HUES6 (cell line): Measurements from ENCODE around the gene PVR.
"Not testable (repeated sequence)": the region's sequence is repeated elsewhere in the genome, so short reads cannot be mapped to it uniquely, and the experiment has no call there.

ENCODE experiments used
- H3K27ac ChIP-seq: 2 replicates; pipeline ENCODE4 v1.7.0; 2013; ENCODE audit warnings: low read depth, mild to moderate bottlenecking, low read length, inconsistent platforms
- H3K27me3 ChIP-seq: 2 replicates; pipeline ENCODE4 v1.6.1; 2013; ENCODE audit warnings: low read length; ENCODE audit not compliant: control insufficient read depth, insufficient read depth
- H3K36me3 ChIP-seq: 2 replicates; pipeline ENCODE4 v1.6.1; 2013; ENCODE audit warnings: low read length; ENCODE audit not compliant: control insufficient read depth, insufficient read depth
- H3K4me1 ChIP-seq: 2 replicates; pipeline ENCODE4 v1.6.1; 2013; ENCODE audit warnings: low read length; ENCODE audit not compliant: control insufficient read depth, insufficient read depth
- H3K4me3 ChIP-seq: 2 replicates; pipeline ENCODE4 v1.5.1; 2013; ENCODE audit warnings: low read depth, low read length
- H3K9ac ChIP-seq: one replicate; pipeline ENCODE4 v1.6.1; 2013; ENCODE audit warnings: mild to moderate bottlenecking, low read length
- H3K9me3 ChIP-seq: 2 replicates; pipeline ENCODE4 v1.6.1; 2013; ENCODE audit warnings: low read depth, low read length; ENCODE audit not compliant: control insufficient read depth, insufficient read depth

The PVR gene

GRCh38 chr19:44675521-44675920 lies 31.8 kb downstream of the PVR start:
- no peaks in the 10 kb centered on the region for H3K9me3 ChIP-seq
- no peaks in the 10 kb centered on the region for H3K27me3 ChIP-seq
- no peak overlapping the region for H3K9ac ChIP-seq
- no peak overlapping the region for H3K27ac ChIP-seq
- no peaks in the 10 kb centered on the region for H3K36me3 ChIP-seq
- peaks cover 4% of the 10 kb centered on the region; the same call in 1 of the 2 replicates for H3K4me1 ChIP-seq
- no peak overlapping the region for H3K4me3 ChIP-seq

- Histone ChIP-seq H3K27ac (no peak overlapping the region; the same call in 1 of the 2 replicates), H3K27me3 (no peaks in the 10 kb centered on the region), H3K36me3 (no peaks in the 10 kb centered on the region), H3K9me3 (no peaks in the 10 kb centered on the region), H3K4me3 (no peak overlapping the region), H3K9ac (no peak overlapping the region), H3K4me1 (peaks cover 4% of the 10 kb centered on the region; the same call in 1 of the 2 replicates)
These were observed 33.5 kb downstream of the PVR start for GRCh38 chr19:44677019-44677811.

DNA sequence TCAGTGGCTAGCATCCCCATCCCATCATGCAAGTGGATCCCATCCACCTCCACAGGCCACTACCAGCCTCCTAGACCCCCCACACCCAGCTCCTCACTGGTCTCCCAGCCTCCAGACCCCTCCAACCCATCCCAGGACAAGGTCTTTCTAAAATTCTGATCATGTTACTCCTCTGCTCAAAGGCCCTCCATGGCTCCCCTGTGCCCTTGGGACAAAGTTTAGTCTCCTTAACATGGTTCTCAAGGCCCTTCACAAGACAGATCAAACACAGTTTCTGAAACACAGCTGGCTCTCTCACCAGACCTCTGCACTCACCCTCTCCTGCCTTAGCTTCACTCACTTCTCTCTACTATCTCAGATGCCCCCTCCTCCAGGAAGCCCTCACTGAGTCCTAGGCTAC lies 36.8 kb downstream of the PVR start:
- peaks cover 9% of the 10 kb centered on the region; the same call in 1 of the 2 replicates for H3K4me1 ChIP-seq
- H3K4me3 ChIP-seq = no peak overlapping the region
- H3K27ac ChIP-seq = no peak overlapping the region
- no peaks in the 10 kb centered on the region for H3K27me3 ChIP-seq
- H3K9ac ChIP-seq = no peak overlapping the region
- H3K36me3 ChIP-seq = no peaks in the 10 kb centered on the region
- no peaks in the 10 kb centered on the region for H3K9me3 ChIP-seq

DNA sequence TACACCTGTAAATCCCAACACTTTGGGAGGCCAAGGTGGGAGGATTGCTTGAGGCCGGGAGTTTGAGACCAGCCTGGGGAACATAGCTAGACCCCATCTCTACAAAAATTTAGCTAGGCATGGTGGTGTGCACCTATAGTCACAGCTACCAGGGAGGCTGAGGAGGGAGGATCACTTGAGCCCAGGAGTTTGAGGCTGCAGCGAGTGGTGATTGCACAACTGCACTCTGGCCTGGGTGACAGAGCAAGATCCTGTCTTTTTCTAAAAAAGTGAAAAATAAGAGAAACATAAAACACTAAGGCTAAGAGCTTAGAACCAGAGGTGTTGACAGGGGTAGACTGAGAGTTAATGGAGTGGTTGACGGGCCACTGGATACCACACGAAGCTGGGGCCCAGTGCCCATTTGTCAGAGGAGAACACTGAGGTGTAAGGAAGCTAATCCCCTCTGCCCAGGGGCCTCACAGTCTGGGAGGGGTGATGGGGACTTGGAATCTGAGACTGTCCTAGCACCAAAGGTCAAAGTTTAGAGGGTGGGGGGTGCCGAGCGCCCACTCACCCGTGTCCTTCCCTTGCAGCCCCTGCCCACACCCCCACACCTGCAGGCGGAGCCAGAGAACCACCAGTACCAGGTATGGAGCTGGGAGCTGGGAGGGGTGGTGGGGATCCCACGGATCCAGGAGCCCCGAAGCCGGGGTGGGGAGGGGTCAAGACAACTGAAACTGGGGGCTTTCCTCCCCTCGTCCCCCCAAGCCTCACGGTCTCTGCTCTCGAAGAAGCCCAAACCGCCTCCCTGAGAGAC lies 38.5 kb downstream of the PVR start:
- Histone ChIP-seq H3K9ac (no peak overlapping the region), H3K9me3 (no peaks in the 10 kb centered on the region), H3K27me3 (no peaks in the 10 kb centered on the region), H3K4me3 (no peak overlapping the region), H3K36me3 (no peaks in the 10 kb centered on the region), H3K4me1 (peaks cover 14% of the 10 kb centered on the region; the same call in 1 of the 2 replicates), H3K27ac (no peak overlapping the region)

- Histone ChIP-seq H3K36me3 (no peaks in the 10 kb centered on the region), H3K27ac (no peak overlapping the region), H3K27me3 (no peaks in the 10 kb centered on the region), H3K9ac (no peak overlapping the region), H3K4me1 (peaks cover 11% of the 10 kb centered on the region; the same call in 1 of the 2 replicates), H3K4me3 (no peak overlapping the region), H3K9me3 (no peaks in the 10 kb centered on the region)
These were observed 39.1 kb downstream of the PVR start for GRCh38 chr19:44682807-44683206.

- Histone ChIP-seq H3K9ac (no peak overlapping the region), H3K9me3 (no peaks in the 10 kb centered on the region), H3K27ac (no peak overlapping the region), H3K36me3 (no peaks in the 10 kb centered on the region), H3K4me3 (no peak overlapping the region), H3K4me1 (peaks cover 11% of the 10 kb centered on the region; the same call in 1 of the 2 replicates), H3K27me3 (no peaks in the 10 kb centered on the region)
These were observed 39.9 kb downstream of the PVR start for GRCh38 chr19:44683434-44684210.

GRCh38 chr19:44684396-44684795 lies 40.7 kb downstream of the PVR start:
- H3K27me3 ChIP-seq, H3K9ac ChIP-seq, H3K9me3 ChIP-seq, H3K4me3 ChIP-seq, H3K36me3 ChIP-seq: not testable (repeated sequence)
- peaks cover 12% of the 10 kb centered on the region for H3K4me1 ChIP-seq
- peak overlapping the region; percentile 4; the same call in 1 of the 2 replicates for H3K27ac ChIP-seq

DNA sequence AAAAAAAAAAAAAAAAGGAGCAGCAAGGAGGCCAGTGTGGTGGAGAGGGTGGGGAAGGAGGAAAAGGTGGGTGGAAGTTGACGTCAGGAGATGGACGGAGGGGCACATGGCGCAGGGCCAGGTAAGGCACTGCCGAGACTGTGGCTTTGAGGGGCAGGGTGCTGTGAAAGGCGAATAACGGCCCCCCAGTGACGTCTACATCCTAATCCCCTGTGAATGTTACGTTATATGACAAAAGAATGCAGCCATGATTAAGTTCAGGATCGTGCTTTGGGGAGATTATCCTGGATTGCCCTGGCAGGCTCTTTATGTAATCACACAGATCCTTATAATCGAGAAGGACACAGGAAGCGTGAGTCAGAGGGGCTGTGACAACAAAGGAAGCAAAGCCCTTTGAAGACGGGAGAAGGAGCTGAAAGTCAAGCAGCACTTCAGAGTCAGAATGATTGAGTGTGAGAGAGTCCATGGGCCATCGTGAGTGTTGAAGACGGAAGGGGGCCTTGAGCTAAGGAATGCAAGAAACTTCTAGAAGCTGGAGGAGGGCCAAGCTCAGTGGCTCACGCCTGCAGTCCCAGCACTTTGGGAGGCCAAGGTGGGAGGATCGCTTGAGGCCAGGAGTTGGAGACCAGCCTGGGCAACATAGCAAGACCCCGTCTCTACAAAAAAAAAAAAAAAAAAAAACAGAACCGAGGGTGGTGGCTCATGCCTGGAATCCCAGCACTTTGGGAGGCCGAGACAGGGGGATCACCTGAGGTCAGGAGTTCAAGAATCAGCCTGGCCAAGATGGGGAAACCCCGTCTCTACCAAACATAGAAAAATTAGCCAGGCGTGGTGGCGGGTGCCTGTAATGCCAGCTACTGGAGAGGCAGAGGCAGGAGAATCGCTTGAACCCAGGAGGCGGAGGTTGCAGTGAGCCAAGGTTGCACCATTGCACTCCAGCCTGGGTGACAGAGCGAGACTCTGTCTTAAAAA lies 41.5 kb downstream of the PVR start:
- Histone ChIP-seq H3K4me1 (peaks cover 17% of the 10 kb centered on the region), H3K9me3 (no peaks in the 10 kb centered on the region), H3K36me3 (no peaks in the 10 kb centered on the region), H3K9ac (peak overlapping the region; percentile 52), H3K4me3 (no peak overlapping the region), H3K27me3 (no peaks in the 10 kb centered on the region), H3K27ac (peak overlapping the region; percentile 4; the same call in 1 of the 2 replicates)

- no peak overlapping the region for H3K27ac ChIP-seq
- peaks cover 17% of the 10 kb centered on the region for H3K4me1 ChIP-seq
- H3K9ac ChIP-seq = no peak overlapping the region
- no peak overlapping the region for H3K4me3 ChIP-seq
- H3K27me3 ChIP-seq = no peaks in the 10 kb centered on the region
- H3K9me3 ChIP-seq = no peaks in the 10 kb centered on the region
- no peaks in the 10 kb centered on the region for H3K36me3 ChIP-seq
These were observed 42.2 kb downstream of the PVR start for GRCh38 chr19:44685877-44686276.

DNA sequence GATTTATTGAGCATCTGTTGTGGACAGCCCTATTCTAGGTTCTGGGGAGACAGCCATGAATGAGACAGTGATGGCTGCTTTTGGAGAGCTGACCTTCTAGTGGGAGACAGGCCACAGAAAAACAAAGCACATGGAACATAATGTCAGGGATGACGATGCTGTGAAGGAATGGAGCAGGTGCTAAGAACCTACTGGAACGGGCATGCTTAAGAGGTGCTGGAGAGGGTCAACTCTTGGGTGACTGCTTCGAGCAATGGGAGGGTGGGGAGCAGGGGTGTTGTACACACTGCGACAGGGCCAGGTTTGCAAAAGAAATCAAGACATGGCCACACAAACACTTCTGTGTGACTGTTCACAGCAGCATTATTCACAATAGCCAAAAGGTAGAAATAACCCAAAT lies 43.2 kb downstream of the PVR start:
- no peak overlapping the region for H3K27ac ChIP-seq
- H3K36me3 ChIP-seq = no peaks in the 10 kb centered on the region
- no peak overlapping the region for H3K4me3 ChIP-seq
- H3K4me1 ChIP-seq = peaks cover 19% of the 10 kb centered on the region
- no peak overlapping the region for H3K9ac ChIP-seq
- no peaks in the 10 kb centered on the region for H3K27me3 ChIP-seq
- no peaks in the 10 kb centered on the region for H3K9me3 ChIP-seq
